ENCODE data around the gene MGMT. TPM values are rescaled to one million over a fixed set of nuclear protein-coding genes. Genes with fewer than 3 reads are reported as not detected.

The MGMT gene
- total and polyA plus RNA-seq, 2 experiments from 2014 or later = 19.3 to 21.9 TPM

DNA sequence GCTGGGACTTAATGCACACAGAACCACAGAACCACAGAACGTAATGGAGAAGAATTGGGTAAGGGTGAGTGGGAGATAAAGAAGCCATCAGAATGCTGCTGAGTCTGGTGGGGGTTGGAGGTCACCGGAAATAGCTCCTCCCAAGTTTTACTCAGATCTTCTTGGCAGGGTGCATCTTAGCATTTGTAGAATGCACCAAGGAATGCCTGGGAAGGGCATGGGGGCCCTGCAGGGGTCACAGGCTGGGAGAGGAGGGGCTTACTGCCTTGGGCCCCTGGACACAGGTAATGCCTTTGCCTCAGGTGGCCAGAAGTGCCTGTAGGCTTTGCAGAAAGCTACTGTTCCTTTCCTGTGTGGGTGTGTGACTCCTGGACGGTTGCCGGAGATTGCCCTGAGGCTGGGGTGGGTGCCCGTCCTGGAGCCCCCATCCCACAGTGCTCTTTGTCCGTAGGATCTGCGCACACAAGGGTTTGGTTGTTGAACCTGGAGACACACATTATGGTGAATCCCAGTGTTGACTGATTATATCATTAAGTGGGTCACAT is 55.1 kb downstream of the MGMT start:
- Histone ChIP-seq H3K79me2 (replicated peaks; ENCODE audit: insufficient read depth) (0 out of 2 replicates have a peak, but pooled peaks cover 3% of the 10 kb centered on the region), H3K27me3 (ENCODE audit: insufficient read depth) (no peaks in the 10 kb centered on the region), H4K20me1 (replicated peaks; ENCODE audit: insufficient read depth) (no peaks in the 10 kb centered on the region; the same call in 1 of the 2 replicates), H3K9me2 (ENCODE audit: insufficient read depth) (0 out of 2 replicates have a peak, but pooled peaks cover 4% of the 10 kb centered on the region), H3K27ac (ENCODE audit: low read depth) (no peak overlapping the region), H3K4me2 (no peak overlapping the region), H3K4me1 (ENCODE audit: insufficient read depth) (no peaks in the 10 kb centered on the region), H3F3A (replicated peaks; ENCODE audit: low read depth) (no peaks in the 10 kb centered on the region), H2AFZ (no peak overlapping the region), H3K4me3 (no peak overlapping the region), H3K36me3 (ENCODE audit: insufficient read depth) (no peaks in the 10 kb centered on the region)
- Mint-ChIP-seq H3K36me3 (ENCODE audit: low read depth) (peaks cover 19% of the 10 kb centered on the region; the same call in 2 of the 3 replicates), H3K27me3 (ENCODE audit: insufficient read depth, low read depth, poor library complexity) (peaks cover 21% of the 10 kb centered on the region), H3K4me3 (no peak overlapping the region), H3K27ac (no peak overlapping the region), H3K4me1 (peaks cover 25% of the 10 kb centered on the region), H3K9me3 (peaks cover 26% of the 10 kb centered on the region)
- peak; percentile 44 for DNase-seq (ENCODE audit: low spot score)
- TF ChIP-seq, protein P1, sequence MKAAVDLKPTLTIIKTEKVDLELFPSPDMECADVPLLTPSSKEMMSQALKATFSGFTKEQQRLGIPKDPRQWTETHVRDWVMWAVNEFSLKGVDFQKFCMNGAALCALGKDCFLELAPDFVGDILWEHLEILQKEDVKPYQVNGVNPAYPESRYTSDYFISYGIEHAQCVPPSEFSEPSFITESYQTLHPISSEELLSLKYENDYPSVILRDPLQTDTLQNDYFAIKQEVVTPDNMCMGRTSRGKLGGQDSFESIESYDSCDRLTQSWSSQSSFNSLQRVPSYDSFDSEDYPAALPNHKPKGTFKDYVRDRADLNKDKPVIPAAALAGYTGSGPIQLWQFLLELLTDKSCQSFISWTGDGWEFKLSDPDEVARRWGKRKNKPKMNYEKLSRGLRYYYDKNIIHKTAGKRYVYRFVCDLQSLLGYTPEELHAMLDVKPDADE (IDR thresholded peaks at IDR 0.05) = no peak
- TF ChIP-seq, protein P2, sequence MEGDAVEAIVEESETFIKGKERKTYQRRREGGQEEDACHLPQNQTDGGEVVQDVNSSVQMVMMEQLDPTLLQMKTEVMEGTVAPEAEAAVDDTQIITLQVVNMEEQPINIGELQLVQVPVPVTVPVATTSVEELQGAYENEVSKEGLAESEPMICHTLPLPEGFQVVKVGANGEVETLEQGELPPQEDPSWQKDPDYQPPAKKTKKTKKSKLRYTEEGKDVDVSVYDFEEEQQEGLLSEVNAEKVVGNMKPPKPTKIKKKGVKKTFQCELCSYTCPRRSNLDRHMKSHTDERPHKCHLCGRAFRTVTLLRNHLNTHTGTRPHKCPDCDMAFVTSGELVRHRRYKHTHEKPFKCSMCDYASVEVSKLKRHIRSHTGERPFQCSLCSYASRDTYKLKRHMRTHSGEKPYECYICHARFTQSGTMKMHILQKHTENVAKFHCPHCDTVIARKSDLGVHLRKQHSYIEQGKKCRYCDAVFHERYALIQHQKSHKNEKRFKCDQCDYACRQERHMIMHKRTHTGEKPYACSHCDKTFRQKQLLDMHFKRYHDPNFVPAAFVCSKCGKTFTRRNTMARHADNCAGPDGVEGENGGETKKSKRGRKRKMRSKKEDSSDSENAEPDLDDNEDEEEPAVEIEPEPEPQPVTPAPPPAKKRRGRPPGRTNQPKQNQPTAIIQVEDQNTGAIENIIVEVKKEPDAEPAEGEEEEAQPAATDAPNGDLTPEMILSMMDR (conservative IDR thresholded peaks at IDR 0.05; ENCODE audit: low read depth in 2 of 2) = no peak
- TF ChIP-seq EZH2phosphoT487 (IDR thresholded peaks at IDR 0.05; ENCODE audit: unreplicated experiment) (no peak), JUNB (IDR thresholded peaks at IDR 0.05; ENCODE audit: unreplicated experiment) (no peak), ZNF331 (CRISPR knock-in tag; IDR thresholded peaks at IDR 0.05; ENCODE audit: low read depth) (no peak), STAT1 (IDR thresholded peaks at IDR 0.05; ENCODE audit: unreplicated experiment) (no peak), EZH2 (IDR thresholded peaks at IDR 0.05; ENCODE audit: low read depth, unreplicated experiment) (no peak), ZNF114 (CRISPR knock-in tag; IDR thresholded peaks at IDR 0.05) (no peak), CREB1 (CRISPR knock-in tag; IDR thresholded peaks at IDR 0.05; ENCODE audit: low read depth) (no peak), NANOG (IDR thresholded peaks at IDR 0.05; ENCODE audit: borderline replicate concordance) (no peak)
- TF ChIP-seq, protein P3, sequence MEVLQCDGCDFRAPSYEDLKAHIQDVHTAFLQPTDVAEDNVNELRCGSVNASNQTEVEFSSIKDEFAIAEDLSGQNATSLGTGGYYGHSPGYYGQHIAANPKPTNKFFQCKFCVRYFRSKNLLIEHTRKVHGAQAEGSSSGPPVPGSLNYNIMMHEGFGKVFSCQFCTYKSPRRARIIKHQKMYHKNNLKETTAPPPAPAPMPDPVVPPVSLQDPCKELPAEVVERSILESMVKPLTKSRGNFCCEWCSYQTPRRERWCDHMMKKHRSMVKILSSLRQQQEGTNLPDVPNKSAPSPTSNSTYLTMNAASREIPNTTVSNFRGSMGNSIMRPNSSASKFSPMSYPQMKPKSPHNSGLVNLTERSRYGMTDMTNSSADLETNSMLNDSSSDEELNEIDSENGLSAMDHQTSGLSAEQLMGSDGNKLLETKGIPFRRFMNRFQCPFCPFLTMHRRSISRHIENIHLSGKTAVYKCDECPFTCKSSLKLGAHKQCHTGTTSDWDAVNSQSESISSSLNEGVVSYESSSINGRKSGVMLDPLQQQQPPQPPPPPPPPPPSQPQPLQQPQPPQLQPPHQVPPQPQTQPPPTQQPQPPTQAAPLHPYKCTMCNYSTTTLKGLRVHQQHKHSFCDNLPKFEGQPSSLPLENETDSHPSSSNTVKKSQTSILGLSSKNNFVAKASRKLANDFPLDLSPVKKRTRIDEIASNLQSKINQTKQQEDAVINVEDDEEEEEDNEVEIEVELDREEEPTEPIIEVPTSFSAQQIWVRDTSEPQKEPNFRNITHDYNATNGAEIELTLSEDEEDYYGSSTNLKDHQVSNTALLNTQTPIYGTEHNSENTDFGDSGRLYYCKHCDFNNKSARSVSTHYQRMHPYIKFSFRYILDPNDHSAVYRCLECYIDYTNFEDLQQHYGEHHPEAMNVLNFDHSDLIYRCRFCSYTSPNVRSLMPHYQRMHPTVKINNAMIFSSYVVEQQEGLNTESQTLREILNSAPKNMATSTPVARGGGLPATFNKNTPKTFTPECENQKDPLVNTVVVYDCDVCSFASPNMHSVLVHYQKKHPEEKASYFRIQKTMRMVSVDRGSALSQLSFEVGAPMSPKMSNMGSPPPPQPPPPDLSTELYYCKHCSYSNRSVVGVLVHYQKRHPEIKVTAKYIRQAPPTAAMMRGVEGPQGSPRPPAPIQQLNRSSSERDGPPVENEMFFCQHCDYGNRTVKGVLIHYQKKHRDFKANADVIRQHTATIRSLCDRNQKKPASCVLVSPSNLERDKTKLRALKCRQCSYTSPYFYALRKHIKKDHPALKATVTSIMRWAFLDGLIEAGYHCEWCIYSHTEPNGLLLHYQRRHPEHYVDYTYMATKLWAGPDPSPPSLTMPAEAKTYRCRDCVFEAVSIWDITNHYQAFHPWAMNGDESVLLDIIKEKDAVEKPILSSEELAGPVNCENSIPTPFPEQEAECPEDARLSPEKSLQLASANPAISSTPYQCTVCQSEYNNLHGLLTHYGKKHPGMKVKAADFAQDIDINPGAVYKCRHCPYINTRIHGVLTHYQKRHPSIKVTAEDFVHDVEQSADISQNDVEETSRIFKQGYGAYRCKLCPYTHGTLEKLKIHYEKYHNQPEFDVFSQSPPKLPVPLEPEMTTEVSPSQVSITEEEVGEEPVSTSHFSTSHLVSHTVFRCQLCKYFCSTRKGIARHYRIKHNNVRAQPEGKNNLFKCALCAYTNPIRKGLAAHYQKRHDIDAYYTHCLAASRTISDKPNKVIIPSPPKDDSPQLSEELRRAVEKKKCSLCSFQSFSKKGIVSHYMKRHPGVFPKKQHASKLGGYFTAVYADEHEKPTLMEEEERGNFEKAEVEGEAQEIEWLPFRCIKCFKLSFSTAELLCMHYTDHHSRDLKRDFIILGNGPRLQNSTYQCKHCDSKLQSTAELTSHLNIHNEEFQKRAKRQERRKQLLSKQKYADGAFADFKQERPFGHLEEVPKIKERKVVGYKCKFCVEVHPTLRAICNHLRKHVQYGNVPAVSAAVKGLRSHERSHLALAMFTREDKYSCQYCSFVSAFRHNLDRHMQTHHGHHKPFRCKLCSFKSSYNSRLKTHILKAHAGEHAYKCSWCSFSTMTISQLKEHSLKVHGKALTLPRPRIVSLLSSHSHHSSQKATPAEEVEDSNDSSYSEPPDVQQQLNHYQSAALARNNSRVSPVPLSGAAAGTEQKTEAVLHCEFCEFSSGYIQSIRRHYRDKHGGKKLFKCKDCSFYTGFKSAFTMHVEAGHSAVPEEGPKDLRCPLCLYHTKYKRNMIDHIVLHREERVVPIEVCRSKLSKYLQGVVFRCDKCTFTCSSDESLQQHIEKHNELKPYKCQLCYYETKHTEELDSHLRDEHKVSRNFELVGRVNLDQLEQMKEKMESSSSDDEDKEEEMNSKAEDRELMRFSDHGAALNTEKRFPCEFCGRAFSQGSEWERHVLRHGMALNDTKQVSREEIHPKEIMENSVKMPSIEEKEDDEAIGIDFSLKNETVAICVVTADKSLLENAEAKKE (CRISPR knock-in tag; IDR thresholded peaks at IDR 0.05) = no peak
- ATAC-seq = peak; percentile 72
